H54 (cell line): Measurements from ENCODE around the gene ZC3HAV1L.
"Not testable (repeated sequence)": the region's sequence is repeated elsewhere in the genome, so short reads cannot be mapped to it uniquely, and the experiment has no call there.

Experiments used
- DNase-seq: peaks from one replicate; pipeline ENCODE4 v3.0.0; 2011; ENCODE audit warnings: low spot score, mixed read lengths; ENCODE audit not compliant: insufficient read length
- FAIRE-seq: peaks from 3 replicates; lab custom pipeline; 2011; peaks lifted over from hg19 to GRCh38; lab: Jason Lieb, UNC
- POLR2A ChIP-seq: IDR thresholded peaks from 2 replicates; pipeline ENCODE4 v1.6.1; 2011; ENCODE audit warnings: low read depth, mild to moderate bottlenecking, low read length

ZC3HAV1L gene

DNA sequence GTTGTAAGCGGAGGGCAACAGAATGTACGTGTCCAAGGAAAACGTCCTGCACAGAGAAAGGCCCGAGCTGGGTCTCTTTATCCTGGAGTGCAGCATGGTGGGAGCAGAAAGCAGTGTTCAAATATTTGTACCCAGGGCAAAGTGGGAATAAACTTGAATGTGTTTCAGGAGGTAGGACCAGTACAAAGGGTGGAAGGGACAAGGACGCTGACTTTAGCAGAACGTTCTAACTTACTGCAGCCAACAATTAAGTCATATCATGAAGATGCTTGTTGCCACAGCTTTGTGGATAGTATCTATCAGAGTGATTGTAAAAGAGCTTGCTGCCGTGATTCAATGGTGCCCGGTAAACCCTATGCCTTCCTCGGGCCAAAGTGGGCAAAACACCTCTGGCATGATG lies 30.5 kb upstream of the ZC3HAV1L start:
- TF ChIP-seq POLR2A = no peak
- DNase-seq (no peak), FAIRE-seq (no peak)

DNA sequence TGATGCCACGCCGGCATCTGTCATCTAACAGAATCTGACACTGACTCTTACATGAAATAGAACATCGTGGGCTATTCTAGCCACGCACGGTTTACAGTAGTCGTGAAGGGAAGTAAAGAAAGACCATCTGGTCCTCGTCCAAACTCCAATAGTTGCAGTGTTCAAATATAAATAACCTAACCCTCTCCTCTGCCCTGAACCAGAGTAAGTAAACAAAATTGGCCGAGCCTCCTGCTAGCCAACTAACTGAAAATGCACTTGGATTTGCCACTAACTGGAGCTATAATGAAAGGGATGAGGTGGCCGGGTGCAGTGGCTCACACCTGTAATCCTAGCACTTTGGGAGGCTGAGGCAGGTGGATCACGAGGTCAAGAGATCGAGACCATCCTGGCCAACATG lies 29.5 kb upstream of the ZC3HAV1L start:
- FAIRE-seq = no peak
- TF ChIP-seq POLR2A = no peak

DNA sequence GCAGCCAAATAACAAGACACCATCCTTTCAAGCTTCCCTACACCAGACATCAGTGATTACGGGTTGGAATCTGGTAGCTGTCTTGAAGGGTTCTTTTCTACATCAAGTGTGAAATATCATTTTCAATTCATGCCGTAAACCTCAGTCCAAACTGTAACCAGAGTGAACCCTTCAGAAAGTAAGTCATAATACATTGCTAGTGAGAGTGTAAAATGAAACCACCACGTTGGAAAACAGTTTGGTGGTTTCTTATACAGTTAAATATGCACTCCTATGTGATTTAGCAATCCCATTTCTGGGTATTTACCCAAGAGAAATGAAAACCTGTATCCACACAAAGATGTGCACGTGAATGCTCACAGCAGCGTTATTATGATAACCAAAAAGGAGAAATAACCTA lies 25.6 kb upstream of the ZC3HAV1L start:
- DNase-seq (no peak), FAIRE-seq (no peak)
- no peak for TF ChIP-seq POLR2A

More for the DNA sequence above, 29.5 kb upstream of the ZC3HAV1L start:
- no peak for DNase-seq

DNA sequence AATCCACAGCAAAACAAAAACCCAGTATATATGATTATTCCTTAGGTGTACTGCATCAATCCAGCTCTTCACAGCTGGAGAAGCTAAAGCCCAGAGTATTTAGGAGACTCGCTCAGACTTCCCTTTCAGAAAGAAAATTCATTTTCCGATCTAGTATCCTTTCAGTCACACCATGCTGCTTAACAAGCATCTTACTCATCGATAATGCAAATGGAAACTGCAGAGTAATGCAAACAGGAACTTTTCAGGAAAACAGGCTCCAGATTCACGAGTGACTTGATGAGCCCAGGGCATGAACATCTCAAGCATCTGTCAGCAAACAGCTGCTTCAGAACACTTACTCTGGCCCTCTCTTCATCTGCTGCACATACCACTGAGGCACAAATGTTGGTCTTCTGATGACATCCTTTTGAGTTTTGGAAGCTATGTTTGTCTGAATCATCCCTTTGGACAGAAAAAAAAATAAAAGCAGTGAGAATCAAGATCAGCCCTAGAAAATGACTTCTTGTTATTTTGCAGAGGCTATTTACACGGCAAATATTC lies 24.9 kb upstream of the ZC3HAV1L start:
- no peak for TF ChIP-seq POLR2A
- no peak for FAIRE-seq
- DNase-seq = no peak

DNA sequence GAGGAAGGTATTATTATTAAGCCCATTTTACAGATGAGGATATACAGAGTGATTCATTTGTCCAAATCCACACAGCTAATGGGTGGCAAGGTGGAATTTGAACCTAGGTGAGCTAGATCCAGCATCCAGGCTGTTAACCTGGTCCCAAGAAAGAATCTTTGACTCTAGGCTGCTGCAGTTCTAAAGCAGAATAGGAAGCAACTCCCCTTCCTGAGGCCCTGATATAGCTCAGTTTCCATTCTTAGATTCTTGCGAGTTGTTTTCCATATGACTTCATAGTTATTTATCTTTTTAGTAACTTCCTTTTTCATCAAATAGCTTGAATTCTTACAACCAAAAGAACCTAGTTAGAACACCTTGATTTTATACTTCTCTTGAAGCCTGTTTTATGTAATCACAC lies 24.1 kb upstream of the ZC3HAV1L start:
- FAIRE-seq = no peak
- no peak for DNase-seq
- TF ChIP-seq POLR2A = no peak

DNA sequence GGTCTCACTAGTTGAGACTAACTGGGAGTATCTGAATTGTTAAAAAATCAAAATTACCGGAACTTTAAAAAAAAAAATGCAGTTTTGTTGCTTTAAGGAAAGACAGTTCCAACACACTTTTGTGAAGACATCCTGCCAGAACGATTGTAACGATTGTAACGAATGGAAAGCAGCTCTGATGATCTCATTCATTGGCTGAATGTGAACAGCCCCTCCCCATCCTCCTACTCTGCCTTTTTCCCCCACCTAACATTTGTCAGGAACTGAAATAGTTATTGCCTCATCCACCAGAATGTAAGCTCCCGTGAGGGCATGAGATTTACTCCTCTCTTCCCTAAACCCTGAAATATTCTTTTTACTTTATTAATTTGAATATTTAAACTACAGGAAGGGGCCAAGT lies 23.1 kb upstream of the ZC3HAV1L start:
- FAIRE-seq (no peak), DNase-seq (no peak)
- TF ChIP-seq POLR2A = no peak

DNA sequence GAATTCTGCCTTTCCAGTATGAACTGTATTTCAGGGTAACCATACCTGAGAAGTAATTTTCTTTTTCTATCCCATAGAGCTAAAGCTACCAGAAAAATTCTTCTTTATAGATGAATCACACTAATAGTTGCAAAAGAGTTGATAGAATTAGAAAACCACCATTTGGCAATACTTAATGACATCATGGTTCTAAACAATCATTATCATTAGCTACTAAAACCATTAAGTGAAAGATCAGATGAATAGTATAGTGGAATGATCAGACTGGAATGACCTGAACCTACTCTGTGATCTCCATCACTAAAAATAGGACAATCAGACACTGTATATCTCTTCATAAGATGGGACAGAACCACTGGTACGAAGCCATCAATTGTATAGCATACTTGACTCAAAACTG lies 19.8 kb upstream of the ZC3HAV1L start:
- DNase-seq = no peak
- TF ChIP-seq POLR2A = no peak
- FAIRE-seq = no peak

DNA sequence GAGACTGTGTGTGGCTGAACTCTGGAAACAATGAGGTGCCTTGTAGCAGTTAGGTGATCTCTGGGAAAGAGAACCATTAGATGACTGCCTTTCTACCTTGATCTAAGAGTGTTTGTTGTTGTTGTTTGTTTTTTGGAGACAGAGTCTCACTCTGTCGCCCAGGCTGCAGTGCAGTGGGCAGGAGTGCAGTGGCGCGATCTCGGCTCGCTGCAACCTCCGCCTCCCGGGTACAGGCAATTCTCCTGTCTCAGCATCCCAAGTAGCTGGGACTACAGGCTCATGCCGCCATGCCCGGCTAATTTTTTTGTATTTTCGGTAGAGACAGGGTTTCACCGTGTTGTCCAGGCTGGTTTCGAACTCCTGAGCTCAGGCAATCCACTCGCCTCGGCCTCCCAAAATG lies 18.8 kb upstream of the ZC3HAV1L start:
- DNase-seq, FAIRE-seq: not testable (repeated sequence)

DNA sequence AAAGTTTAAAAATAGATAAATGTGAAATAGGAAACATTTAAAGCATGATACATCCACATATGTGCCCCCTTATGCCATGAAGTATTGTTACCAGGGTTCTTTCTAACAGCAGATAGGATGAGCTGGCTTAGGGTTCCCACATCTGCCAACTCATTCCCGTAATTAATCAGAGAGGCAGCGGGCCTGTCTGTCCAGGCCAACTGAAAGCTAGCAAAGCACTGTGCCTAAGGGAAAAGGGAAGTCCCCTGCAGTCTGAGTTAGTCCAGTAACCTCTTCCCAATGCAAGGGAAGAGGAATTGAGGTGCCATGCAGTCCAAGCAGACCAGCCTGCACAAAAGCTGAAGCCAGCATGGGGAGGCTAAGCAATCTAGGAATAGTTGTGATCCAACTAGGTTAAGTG lies 18.3 kb upstream of the ZC3HAV1L start:
- DNase-seq = no peak
- no peak for FAIRE-seq
- TF ChIP-seq POLR2A = no peak

DNA sequence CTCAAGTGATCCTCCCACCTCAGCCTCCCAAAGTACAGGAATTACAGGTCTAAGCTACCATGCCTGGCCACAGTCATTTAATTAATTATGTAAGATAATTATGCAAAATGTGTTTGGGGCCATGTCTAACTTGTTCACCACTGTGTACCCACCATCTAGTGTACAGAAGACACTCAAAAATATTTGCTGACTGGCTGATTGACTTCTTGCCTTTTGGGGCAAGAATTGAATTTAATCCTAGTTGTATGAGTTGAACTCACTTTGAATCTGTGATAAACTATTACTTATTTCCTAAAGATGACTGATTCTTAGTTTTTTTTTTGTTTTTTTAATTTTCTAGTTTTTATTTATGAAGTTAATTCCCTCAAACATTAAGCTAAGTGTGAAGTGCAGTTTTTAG lies 15.8 kb upstream of the ZC3HAV1L start:
- FAIRE-seq = no peak
- TF ChIP-seq POLR2A = no peak
- no peak for DNase-seq

DNA sequence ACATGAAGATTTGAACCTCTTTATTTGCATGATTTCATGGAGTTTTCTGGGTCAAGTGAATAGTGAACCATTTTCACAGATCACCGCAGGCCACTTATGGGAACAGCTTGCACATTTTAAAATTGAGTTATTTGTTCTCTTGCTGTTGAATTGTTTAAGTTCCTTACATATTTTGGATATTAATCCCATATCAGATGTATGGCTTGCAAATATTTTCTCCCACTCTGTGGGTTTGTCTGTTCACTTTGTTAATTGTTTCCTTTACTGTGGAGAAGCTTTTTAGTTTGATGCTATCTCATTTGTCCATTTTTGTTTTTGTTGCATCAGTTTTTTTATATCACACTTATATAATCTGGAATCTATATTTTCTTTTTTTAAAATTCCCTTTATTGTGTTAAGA lies 14.1 kb upstream of the ZC3HAV1L start:
- TF ChIP-seq POLR2A = no peak
- FAIRE-seq (no peak), DNase-seq (no peak)

DNA sequence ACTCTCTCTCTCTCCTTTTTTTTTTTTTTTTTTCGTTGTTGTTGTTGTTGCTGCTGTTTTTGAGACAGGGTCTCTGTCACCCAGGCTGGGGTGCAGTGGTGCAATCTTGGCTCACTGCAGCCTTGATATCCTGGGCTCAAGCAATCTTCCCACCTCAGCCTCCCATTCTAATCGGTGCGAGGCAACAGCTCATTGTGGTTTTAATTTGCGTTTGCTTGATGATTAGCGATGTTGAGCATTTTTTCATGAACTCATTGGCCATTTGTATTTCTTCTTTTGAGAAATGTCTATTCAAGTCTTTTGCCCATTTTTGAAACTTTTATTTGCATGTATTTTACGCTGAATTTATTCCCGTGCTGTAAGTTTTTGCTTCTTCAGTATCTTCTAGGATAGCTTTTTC lies 13.3 kb upstream of the ZC3HAV1L start:
- FAIRE-seq (no peak), DNase-seq (no peak)
- TF ChIP-seq POLR2A = no peak

DNA sequence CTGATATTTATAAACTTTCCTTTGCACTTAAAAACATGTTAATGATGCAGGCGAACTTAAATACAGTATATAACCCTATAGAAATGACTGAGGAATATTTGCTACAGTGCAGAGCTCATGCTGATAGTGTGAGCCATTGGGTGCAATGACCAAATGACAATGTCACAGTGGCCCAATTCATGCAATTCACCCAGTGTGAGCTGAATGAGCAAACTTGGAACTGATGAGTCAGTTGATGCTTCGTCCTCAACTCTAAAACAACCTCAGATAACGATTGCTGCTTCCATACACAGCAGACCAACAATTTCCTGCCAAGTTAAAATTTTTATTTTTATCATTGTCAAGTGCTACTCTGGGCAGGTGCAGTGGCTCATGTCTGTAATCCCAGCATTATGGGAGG lies 12.1 kb upstream of the ZC3HAV1L start:
- TF ChIP-seq POLR2A = no peak
- DNase-seq (no peak), FAIRE-seq (no peak)

DNA sequence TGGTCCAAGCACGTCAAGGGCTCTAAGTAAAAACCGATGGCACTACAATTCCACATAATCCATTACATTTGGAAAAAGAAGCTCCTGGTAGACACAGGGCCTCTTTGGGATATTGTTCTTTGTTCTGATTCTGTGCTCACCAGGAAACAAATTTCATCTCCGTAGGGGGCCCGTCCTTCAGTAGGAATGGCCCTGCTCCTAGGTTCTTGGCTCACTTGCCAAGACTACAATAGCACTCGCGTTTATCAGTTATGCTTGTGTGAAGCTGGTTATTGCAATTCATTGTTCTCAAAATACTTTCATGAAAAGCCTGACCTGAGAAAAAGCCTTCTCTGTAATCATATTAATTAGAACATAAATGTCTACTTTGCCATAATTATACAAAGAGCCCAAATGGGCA lies 10.3 kb upstream of the ZC3HAV1L start:
- DNase-seq = no peak
- FAIRE-seq = no peak
- no peak for TF ChIP-seq POLR2A

DNA sequence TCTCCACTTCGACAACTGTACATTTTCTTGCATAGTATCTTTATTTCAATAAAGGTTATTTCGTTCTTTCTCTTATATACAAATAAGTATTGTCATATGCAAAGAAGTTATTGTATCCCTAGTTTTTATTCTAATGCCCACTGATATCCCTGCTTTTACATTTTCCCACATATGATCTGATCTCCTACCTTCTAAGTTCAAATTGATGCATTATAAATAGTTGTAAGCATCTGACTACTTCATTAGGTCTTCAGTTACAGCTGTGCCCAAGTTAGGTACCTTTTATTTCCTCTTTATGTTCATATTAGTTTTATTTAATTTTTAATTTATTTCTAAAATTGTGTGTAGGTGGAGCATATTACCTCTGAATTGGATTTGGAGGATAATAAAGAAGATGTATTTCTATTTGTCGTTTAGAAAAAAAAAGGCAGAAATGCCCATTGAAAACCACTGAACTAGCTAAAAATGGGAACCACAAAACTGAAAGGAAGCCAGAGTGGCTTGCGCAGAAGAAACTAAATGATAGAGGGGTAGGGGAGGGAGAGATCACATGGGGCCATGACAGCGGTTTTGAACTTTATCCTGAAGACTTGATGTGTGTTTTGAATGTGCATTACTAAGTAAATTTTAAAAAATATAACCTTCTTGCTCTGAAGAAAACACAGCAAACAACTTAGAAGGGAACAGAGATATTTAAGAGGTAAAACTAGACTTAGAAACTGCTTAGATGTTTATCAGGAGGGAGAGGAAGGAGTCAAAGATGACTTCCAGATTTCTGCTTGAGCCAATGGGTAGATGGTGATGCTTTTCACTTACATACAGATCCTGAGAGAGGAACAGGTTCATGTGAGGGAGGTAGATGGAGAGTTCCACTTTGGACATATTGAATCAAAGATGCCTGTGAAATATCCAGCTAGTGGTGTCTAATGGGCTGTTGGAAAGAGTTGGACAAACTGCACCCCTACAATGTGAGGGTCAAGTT lies 9.3 kb upstream of the ZC3HAV1L start:
- no peak for TF ChIP-seq POLR2A
- DNase-seq (no peak), FAIRE-seq (no peak)
